CD4-positive, alpha-beta T cell treated with Interferon gamma for 1 hour (primary cell): ENCODE results near the gene GLRA3.
"Not testable (repeated sequence)": the region's sequence is repeated elsewhere in the genome, so short reads cannot be mapped to it uniquely, and the experiment has no call there.

Source experiments
- DNase-seq: peaks from one replicate; pipeline ENCODE4 v3.0.0-alpha.2; 2020

Gene GLRA3

GRCh38 chr4:174709526-174709925, 119.5 kb downstream of the GLRA3 start:
- no peak for DNase-seq

GRCh38 chr4:174708381-174708780, 120.7 kb downstream of the GLRA3 start:
- no peak for DNase-seq

- DNase-seq, result no peak
These were observed 121.1 kb downstream of the GLRA3 start for GRCh38 chr4:174707902-174708301.

GRCh38 chr4:174707051-174707676, 121.9 kb downstream of the GLRA3 start:
- DNase-seq, result no peak

- DNase-seq, result no peak
These were observed 126.0 kb downstream of the GLRA3 start for GRCh38 chr4:174702979-174703478.

GRCh38 chr4:174699654-174700053, 129.4 kb downstream of the GLRA3 start:
- no peak for DNase-seq

- no peak for DNase-seq
These were observed 131.2 kb downstream of the GLRA3 start for GRCh38 chr4:174697896-174698295.

GRCh38 chr4:174697202-174697601, 131.8 kb downstream of the GLRA3 start:
- no peak for DNase-seq

- no peak for DNase-seq
These were observed 132.4 kb downstream of the GLRA3 start for GRCh38 chr4:174696657-174697056.

GRCh38 chr4:174691876-174692275, 137.2 kb downstream of the GLRA3 start:
- DNase-seq, result not testable (repeated sequence)

GRCh38 chr4:174690665-174691064, 138.4 kb downstream of the GLRA3 start:
- no peak for DNase-seq

GRCh38 chr4:174689618-174690017, 139.4 kb downstream of the GLRA3 start:
- DNase-seq, result no peak

GRCh38 chr4:174686826-174687225, 142.2 kb downstream of the GLRA3 start:
- DNase-seq, result no peak

- DNase-seq, result no peak
These were observed 147.2 kb downstream of the GLRA3 start for GRCh38 chr4:174681723-174682300.

GRCh38 chr4:174674305-174674840, 154.7 kb downstream of the GLRA3 start:
- DNase-seq, result no peak

GRCh38 chr4:174673865-174674264, 155.2 kb downstream of the GLRA3 start:
- DNase-seq, result no peak

- DNase-seq, result no peak
These were observed 156.8 kb downstream of the GLRA3 start for GRCh38 chr4:174672276-174672675.

GRCh38 chr4:174669270-174669669, 159.8 kb downstream of the GLRA3 start:
- DNase-seq, result no peak

- no peak for DNase-seq
These were observed 163.2 kb downstream of the GLRA3 start for GRCh38 chr4:174665799-174666198.

GRCh38 chr4:174663216-174663615, 165.8 kb downstream of the GLRA3 start:
- DNase-seq, result no peak

GRCh38 chr4:174658246-174658645, 170.8 kb downstream of the GLRA3 start:
- no peak for DNase-seq

- DNase-seq, result no peak
These were observed 171.6 kb downstream of the GLRA3 start for GRCh38 chr4:174657472-174657871.

- no peak for DNase-seq
These were observed 174.4 kb downstream of the GLRA3 start for GRCh38 chr4:174654634-174655033.

- no peak for DNase-seq
These were observed 178.2 kb downstream of the GLRA3 start for GRCh38 chr4:174650711-174651355.
